HG03066 (cell line): ENCODE results near the gene PRKG1.
"Not testable (repeated sequence)": the region's sequence is repeated elsewhere in the genome, so short reads cannot be mapped to it uniquely, and the experiment has no call there.

Experiments
- ATAC-seq: cut with Tn5 transposase; IDR thresholded peaks from one replicate; pipeline ENCODE4 v1.9.1; 2021; ENCODE audit warnings: low read depth; ENCODE audit not compliant: unreplicated experiment

Gene PRKG1

DNA sequence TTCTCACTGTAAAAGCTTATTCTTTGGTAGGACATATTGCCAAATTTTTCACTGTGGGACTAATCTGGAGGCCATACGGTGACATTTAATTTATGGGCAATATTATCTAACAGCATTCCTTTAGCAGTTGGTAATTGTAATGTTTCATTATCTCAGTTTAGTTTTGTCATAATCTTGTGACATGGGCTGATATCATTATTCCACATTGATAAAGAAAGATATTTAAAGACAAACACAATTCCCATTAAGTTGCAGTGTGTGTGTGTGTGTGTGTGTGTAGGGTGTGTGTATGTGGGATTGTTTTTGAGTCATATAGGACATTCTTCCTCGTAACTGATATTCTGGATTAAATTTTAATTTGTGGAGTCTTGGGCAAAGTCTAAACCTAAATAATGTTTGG lies 238.5 kb downstream of the PRKG1 start:
- no peak for ATAC-seq

DNA sequence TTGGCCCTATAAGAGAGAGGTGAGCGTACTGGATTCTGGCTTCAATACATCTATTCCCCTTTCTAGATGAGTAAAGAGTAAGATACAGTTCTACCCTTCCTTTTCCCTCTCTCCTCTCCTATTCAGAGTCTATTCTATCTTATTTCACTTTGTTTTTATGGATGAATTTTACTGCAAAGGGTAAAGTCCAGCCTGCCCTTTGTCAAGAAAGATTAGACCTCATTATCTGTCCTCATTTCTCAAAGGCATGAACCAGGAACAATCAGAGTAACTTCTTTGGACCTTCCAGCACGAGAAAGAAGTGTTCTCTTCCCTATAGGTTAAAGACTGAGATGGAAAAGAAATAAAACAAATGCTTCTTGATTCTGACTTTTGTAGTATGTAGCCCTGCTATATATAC lies 239.0 kb downstream of the PRKG1 start:
- ATAC-seq, result no peak

DNA sequence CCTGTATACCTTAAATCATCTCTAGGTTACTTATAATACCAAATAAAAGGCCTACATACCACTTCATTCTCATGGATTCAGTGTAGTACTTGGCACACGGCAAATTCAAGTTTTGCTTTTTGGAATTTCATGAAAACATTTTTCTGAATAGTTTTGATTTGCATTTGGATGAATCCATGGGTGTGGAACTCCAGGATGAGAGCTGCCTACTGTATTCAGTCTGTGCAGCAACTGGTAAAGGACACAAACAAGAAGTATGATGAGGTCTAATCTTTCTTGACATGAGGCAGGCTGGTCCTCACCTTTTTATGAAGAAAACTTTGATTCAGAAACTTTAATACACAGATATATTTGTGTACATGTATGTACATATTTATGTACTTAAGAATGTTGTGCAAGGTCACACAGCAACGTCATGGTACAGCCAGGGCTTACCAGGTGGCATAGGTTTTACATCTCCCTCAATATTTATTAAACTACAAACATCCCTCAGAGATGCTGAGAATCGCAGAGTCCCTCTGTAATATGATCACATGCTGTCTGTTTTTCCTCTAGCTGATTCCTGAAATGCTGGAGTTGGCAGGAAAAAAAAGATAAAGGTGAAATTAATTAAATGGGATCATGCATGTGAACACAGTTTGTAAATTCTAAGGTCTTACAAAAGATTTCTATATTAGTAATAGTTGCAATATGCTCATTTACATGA lies 239.6 kb downstream of the PRKG1 start:
- no peak for ATAC-seq

DNA sequence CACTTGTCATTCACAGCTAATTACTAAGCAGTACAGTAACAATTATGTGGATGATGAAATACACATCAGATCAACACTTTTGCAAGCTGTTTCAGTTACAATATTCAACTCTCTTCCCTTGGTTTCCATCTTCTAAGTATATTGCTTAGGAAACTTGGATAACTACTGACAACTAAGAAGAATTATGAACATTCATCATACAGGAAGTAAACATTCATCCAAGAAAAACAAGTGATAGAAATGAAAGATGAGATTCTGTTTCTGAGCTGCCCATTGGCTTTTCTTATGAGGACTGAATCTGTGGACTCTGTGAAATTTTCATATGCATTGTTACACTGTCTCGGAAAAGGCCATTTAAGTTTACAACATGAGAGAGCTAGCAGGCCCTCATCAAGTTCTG lies 240.2 kb downstream of the PRKG1 start:
- no peak for ATAC-seq

DNA sequence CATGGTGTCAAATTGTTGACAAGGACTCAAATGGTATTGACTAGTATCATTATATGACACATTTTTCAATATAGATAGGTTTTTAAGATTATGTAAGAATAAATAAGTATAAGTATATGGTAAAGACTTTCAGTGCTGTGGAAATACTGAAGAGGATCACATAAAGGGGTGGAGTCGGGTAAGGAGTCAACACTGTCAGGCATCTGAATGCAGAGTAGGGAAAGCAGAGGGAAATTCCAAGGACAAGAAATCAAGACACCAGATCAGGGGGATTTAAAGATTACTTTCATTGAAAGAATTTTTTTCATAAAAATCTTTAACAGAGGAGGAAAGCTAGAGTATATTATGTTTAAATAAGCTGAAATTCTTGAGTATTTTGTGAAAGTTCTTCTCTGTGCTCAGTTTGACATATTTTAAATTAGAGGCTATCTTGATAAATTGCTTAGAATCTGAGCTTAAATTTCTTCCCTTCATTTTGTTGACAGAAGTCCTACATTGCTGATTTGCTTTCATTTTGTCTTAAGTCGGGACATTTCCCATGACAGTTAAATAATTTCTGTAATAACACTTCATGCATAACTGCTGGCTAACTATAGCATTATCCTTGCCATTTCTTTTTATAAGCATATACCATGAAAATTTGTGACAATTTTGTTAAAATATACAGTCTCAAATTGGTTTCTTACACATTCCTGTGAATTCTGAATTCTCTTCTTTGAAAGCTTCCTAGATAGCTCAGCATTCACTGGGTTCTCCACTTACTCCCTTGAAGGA lies 244.3 kb downstream of the PRKG1 start:
- ATAC-seq, result no peak

DNA sequence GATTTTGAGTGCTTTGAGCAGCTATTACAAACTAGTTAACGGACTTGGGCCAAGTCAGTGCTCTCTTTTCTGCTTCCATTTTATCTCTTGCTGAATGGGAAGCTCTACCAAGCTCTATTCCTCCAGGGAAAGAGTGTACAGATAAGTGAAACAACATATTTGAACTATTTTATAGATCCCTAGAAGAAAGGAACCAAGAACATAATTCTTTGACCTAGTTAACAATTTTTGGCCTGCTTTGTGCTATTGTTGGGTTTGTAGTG lies 244.8 kb downstream of the PRKG1 start:
- no peak for ATAC-seq

DNA sequence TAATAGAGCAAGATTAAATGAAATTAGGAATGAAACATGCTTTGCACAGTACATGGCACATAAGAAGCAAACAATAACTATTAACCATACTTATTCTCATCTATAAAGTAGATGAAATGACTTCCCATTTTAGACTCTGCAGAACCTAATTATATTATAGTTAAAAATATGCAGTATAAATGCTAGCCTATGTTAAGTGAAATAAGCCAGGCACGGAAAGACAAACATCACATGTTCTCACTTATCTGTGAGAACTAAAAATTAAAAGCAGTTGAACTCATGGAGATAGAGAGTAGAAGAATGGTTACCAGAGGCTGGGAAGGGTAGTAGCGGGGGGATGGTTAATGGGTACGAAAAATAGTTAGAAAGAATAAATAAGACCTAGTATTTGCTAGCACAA lies 247.0 kb downstream of the PRKG1 start:
- ATAC-seq, result no peak

DNA sequence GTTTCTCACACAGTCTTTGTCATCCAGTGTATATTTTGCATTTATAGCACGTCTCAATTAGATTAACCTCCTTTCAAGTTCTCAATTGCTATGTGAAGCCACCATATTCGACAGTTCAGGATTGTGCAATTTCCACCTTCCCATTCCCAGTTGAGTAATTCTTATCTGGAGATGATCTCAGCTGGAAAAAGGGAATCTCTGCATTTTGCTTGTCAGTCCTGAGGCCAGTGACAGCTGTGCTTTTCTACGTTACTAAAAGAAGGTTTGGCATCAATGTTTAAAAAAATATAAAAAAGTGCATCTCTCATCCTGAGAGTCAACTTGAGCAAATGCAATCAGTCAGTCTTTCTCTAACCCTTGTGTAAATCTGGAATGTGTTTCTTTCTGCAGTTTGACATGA lies 247.7 kb downstream of the PRKG1 start:
- ATAC-seq, result no peak

DNA sequence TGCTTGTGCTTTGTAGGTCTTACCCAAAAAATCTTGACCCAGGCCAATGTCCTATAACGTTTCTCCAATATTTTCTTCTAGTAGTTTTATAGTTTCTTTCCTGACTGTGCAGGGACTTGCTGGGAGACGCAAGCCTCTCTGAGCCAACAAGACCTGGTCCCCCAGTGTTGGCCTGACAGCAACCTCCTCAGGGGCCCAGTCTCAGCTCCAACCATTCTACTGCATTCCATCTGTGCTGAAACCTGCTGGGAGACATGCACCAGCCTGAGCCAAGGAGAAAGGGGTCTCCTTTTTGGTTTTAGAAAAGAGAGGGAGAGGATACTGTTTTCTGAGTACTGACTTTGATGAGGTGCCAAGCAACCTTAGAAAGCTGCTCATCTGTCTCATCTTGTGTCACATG lies 251.4 kb downstream of the PRKG1 start:
- ATAC-seq, result no peak

DNA sequence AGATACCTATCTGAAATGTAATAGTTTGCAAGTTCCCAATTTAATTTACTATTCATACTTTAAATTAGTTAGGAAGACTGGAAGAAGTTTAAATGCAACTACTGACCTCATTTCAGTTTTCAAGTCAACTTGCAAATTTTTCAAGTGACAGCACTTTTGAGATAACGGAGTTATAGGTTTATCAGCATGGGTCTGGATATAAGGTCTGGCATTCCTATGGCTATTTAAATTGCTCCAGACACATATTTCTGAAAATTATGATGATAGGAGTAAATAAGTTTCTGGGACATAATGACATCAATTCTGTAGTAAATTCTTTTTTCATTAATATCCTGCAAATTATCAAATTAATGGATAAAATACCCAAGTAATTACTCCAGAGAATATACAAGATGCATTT lies 251.9 kb downstream of the PRKG1 start:
- ATAC-seq, result no peak

DNA sequence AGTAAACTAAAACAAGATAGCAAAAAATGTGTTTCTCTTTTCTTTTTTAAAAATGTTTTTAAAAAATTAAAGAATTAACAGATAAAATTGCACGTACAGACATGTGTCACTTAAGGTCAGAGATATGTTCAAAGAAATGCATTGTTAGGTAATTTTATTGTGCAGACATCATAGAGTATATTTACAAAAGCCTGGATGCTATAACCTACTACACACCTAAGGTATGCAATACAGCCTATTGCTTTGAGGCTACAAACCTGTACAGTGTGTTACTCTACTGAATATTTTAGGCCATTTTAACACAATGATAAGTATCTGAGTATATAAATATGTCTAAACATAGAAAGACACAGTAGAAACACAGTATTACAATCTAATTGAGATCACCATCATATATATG lies 253.1 kb downstream of the PRKG1 start:
- no peak for ATAC-seq

DNA sequence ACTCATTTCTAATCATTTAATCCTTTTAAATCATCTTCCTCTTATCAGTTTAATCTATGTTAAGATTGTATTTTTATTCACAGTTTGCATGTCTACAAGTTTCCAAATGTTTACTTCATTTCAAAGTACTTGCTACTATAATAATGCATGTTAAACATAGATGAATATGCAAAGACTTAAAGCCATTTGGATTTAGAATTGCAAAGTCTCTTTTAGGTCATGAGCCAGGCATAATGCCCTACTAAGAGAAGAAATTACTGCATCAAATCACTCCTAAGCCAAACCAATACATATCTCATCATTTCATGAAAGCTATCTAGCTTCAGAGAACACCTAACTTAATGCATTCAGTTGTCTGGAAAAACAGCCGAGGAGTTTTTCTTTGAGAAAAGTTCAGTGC lies 266.1 kb downstream of the PRKG1 start:
- ATAC-seq, result no peak

DNA sequence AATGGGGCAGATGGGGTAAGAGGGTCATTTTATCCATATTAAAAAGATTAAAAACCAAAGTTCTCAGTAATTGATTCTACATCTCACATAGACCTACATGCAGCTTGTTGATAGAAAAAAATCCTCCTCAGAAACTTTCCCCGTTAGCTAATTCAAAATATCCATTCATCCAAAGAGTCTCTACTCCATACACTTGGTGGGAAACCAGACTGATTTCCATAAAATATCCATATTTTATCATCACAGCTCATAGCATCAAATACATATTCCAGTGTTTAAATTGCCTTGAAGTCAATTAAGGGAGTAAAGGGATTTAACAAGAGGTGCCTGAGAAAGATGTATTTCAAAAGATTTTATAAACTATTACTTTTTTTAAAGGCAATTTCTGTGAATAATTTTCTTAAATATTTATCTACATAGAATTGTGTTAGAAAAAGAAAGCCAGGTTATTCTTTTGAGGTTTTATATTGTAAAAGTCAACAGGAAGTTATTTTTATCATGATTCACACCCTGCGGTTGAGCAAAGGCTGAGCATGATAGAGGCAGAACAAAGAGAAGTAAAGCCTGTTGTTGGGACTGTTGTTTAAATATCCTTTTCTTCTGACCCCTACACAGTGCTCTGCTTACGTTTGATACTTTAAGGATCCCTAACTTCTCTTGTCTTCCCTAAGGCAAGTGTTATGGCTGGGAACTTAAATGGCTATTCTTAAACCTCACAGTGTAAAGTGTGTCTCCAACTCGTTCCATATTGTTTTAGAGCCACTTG lies 266.7 kb downstream of the PRKG1 start:
- no peak for ATAC-seq

DNA sequence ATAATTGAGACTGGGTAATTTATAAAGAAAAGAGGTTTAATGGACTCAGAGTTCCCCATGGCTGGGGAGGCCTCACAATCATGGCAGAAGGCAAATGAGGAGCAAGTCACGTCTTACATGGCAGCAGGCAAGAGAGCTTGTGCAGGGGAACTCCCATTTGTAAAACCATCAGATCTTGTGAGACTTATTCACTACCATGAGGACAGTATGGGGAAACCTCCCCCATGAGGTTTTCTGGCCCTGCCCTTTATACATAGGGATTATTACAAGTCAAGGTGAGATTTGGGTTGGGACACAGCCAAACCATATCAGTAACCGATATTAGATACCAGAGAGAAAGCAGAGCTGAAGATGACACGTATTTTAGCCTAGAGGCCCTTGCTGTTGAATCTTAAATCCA lies 267.5 kb downstream of the PRKG1 start:
- not testable (repeated sequence) for ATAC-seq

DNA sequence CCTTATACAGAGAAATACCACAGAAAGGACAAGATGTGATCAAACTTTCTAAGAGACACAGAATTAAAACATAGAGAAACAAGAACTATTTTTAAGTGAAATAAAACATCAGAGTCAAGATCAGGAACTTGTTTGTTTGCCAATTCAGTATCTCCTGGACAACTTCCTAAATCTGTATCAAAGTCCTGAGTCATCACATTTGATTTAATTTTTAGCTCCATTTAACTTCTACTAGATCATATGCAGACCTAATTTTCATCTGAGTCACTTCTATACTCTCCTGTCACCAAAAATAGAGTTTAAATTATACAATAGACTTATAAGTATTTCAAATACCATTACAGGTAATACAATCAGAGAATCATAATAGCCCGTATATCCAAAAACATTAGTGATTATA lies 268.1 kb downstream of the PRKG1 start:
- no peak for ATAC-seq

DNA sequence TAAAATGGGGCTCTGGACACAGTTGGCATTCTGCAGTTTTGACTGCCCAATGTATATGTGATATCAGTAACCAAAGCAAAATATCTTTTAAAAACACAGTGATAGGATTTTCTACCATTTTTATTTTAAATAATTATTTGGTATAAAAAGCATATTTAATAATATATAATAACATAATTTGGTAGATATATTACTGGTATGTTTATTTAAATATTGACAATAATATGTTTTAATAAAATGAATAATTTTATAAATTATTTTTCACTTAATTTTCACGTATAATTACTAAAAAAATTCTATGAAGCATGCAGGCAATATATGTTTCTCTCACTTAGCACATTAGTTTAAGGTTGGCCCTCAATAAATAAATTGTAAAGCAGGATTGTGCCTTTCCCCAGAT lies 269.1 kb downstream of the PRKG1 start:
- no peak for ATAC-seq

DNA sequence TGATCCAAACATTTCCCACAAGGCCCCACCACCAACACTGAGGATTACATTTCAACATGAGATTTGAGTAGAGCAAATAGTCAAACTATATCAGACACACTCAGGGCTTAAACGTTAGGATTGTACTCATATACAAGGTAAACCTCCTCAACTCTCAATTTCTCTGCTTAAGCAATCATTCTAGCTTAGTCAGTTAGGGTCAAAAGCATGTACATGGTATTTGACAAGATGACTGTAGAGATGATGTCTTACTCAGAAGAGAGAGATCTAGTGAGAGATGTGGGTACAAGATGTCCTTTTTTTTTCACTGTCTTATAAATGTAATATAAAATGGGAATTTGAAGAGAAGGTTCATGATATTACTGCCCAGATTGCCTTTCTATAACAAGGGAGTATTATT lies 270.1 kb downstream of the PRKG1 start:
- ATAC-seq, result no peak

DNA sequence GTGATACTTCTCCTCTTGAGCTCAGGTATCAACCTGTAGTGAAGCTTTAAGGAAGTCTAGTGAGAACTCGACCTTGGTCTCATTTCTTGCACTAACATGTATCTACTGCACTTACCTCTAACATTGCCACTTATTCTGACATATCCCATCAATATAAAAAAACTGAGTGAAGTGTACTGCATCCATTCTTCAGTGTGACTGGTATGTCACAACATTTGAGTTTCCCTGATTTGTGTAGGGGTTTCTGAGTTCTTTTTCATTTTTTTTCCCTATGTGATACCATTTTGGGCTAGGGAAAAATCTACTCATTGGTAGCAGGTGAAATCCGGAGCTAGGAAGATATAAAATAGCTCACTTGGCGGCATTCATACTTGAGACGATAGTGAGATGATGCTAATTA lies 274.3 kb downstream of the PRKG1 start:
- no peak for ATAC-seq

DNA sequence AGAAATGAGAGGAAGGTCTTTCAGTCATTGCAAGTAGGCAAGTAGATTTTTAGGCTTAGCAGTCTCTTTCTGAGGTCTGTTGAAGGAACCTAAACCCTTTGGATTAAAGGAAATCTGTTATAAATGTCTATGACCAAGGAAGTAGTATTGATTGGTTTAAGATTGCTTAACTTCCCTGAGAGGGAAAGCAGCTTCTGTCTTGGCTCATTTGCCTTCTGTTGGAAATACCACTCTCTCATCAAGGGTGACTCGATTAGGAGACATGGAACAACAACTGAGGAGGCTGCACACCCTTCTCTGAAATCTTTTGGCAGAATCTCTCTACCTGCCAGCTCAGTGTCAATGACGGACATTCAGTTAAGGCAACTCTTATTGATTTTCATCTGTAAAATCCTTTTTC lies 282.9 kb downstream of the PRKG1 start:
- ATAC-seq, result no peak

DNA sequence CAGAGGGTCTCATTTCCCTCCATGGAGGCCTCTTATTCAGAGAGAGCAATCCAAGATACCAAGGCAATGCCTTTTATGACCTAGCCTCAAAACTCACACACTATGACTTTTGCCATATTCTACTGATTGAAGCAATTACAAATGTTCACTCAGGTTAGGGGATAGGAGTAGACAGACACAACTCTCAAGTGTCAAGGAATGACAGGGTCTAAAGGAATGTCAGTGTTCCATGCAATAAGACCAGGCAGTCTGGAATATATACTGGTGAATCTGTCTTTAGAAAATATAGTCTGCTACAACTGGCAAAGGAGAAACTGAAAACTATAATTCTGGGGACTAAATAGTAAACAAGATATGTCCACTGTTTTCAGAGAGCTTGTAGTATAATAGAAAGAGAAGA lies 283.9 kb downstream of the PRKG1 start:
- ATAC-seq, result no peak

DNA sequence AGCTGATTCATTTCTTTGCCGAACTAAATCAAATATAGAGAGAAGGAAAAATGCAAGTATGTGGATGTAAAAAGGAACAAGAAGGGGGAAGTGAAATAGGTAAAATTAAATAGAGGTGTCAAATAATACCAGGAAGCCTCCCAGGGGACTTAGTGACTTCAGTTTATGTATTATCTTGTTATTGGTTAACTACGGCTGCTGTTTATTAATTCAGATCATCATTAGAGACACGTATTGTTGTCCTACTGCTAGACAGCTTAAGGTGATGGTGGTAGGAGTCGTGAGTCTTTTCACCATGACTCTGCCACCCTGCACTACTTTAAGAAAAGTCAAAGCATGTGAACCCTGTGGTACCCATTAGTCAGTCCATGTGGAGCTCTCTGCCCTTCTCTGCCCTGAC lies 289.1 kb downstream of the PRKG1 start:
- ATAC-seq, result no peak

DNA sequence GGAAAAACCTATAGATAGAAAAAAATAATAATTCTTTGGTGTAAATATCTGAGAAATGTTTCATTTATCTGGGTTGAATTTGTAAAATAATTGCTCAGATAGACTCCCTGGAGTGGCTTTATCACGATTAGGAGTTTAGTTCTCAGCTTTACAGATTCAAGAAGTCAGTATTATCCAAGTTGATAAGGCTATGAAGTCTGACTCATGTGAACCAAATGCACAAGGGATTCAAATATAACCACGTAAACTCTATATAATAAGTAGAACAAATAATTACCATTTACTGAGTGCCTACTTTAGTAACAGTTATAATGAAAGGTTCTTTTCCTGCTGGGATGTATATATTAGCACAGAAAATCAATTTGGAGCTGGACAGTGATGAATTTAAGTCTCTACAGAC lies 290.4 kb downstream of the PRKG1 start:
- ATAC-seq, result no peak
